SJSA1 (cell line): ENCODE measurements around the gene ZNF862. TPM values are rescaled to one million over a fixed set of nuclear protein-coding genes. Genes with fewer than 3 reads are reported as not detected.
"Not testable (repeated sequence)": the region's sequence is repeated elsewhere in the genome, so short reads cannot be mapped to it uniquely, and the experiment has no call there.

Experiments
- DNase-seq, 2 experiments: peaks; one replicate each; pipeline ENCODE4 v3.0.0-alpha.2; 2015 to 2020; ENCODE audit warnings: low spot score in 2 of 2, low read depth in 1 of 2
- H3K27ac ChIP-seq: fragments of 250-450 bp; sonication (Bioruptor Pico); 2 replicates; pipeline ENCODE4 v1.5.1; 2020; ENCODE audit warnings: mild to moderate bottlenecking, moderate library complexity
- H3K27me3 ChIP-seq: fragments of 250-450 bp; sonication (Bioruptor Pico); replicated peaks from 2 replicates; pipeline ENCODE4 v1.5.1; 2020; ENCODE audit warnings: mild to moderate bottlenecking, moderate library complexity
- H3K36me3 ChIP-seq: fragments of 250-450 bp; sonication (Bioruptor Pico); 2 replicates; pipeline ENCODE4 v1.5.1; 2020; ENCODE audit warnings: mild to moderate bottlenecking
- H3K4me1 ChIP-seq: fragments of 250-450 bp; sonication (Bioruptor Pico); replicated peaks from 2 replicates; pipeline ENCODE4 v1.6.1; 2021; ENCODE audit warnings: mild to moderate bottlenecking
- H3K4me3 ChIP-seq: fragments of 250-450 bp; sonication (Bioruptor Pico); 2 replicates; pipeline ENCODE4 v1.5.1; 2020; ENCODE audit warnings: mild to moderate bottlenecking
- H3K9me3 ChIP-seq: fragments of 250-450 bp; sonication (Bioruptor Pico); replicated peaks from 2 replicates; pipeline ENCODE4 v1.5.1; 2020; ENCODE audit warnings: mild to moderate bottlenecking
- total RNA-seq: library from RNA; depleted of rRNA; stranded (reverse); fragments of >200 nt; shearing (Covaris generic); gene quantifications from 2 replicates; pipeline ENCODE4 v1.2.3, GENCODE V29; 2014

Gene ZNF862
- total RNA-seq, 1 experiment from 2014 or later = 6.1 TPM

DNA sequence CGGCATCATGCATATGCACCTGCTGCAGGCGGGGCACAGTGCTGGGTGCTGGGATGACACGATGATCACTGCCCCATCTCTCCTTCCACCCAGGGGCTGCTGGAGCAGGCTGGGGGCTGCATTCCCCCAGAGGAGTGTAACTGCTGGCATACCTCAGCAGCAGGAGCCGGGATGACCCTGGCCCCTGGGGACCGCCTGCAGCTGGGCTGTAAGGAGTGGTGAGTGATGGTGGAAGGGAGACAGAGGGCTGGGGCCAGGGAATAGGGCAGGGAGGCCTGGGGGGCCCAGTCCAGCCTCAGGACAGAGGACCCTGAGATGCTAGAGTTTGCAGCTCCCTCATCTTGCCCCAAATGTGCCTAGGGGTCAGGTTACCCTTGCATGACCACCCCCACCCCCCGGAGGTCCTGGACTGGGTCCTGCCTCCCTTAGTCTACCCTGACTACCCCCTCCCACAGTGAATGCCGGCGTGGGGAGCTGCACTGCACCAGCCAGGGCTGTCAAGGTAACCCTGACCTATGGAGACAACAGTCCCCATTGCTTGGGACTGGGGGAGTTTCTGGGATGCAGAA is 14.5 kb upstream of the ZNF862 start:
- H3K9me3 ChIP-seq = no peaks in the 10 kb centered on the region
- no peaks in the 10 kb centered on the region for H3K36me3 ChIP-seq
- no peaks in the 10 kb centered on the region for H3K4me1 ChIP-seq
- H3K27ac ChIP-seq = no peak overlapping the region
- no peak for DNase-seq
- peaks cover 14% of the 10 kb centered on the region for H3K27me3 ChIP-seq
- H3K4me3 ChIP-seq = no peak overlapping the region

DNA sequence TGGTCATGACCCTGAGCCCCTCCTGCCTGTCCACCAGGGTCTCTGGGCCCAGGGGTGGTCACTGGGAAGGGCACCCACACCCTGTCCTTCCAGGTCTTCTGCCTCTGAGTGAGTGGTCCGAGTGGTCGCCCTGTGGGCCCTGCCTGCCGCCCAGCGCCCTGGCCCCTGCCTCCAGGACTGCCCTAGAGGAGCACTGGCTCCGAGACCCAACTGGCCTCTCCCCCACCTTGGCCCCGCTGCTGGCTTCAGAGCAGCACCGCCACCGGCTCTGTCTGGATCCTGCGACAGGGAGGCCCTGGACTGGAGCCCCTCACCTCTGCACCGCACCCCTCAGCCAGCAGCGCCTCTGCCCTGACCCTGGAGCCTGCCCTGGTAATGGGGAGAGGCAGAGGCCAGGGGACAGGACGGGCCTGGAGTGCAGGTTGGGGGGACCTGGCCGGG is 13.9 kb upstream of the ZNF862 start:
- no peak overlapping the region for H3K4me3 ChIP-seq
- H3K9me3 ChIP-seq = no peaks in the 10 kb centered on the region
- peaks cover 14% of the 10 kb centered on the region for H3K27me3 ChIP-seq
- H3K36me3 ChIP-seq = no peaks in the 10 kb centered on the region
- no peak overlapping the region for H3K27ac ChIP-seq
- no peaks in the 10 kb centered on the region for H3K4me1 ChIP-seq
- no peak for DNase-seq

DNA sequence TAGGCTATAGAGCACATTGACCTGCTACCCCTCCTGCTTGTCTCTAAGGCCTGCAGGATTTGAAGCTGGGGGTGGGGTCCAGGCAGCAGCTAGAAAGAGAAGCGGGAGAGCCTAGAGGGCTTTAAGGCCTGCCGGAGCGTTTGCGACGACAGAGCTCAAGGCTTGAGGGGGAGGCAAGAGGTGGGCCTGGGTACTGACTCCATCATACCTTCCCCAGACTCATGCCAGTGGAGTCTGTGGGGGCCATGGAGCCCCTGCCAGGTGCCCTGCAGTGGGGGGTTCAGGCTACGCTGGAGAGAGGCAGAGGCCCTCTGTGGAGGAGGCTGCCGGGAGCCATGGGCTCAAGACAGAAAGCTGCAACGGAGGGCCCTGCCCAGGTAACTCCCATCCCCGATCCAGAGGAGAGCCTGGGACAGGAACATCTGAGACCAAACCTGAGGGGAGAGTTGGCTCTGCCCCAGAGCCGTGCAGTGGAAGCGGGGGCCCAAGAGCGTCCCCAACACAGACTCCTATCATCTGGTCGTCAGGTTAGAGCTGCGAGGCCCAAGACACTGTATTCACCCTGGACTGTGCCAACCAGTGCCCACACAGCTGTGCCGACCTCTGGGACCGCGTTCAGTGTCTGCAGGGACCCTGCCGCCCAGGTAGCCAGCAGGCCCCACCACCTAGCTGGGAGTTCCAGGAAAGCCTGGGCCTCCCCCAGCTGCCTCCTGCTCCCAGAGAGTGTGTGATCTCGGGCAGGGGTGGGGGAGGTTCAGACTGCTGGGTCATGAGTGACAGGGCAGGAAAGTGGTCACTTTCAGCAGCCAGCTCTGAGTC is 13.2 kb upstream of the ZNF862 start:
- no peaks in the 10 kb centered on the region for H3K9me3 ChIP-seq
- H3K4me3 ChIP-seq = no peak overlapping the region
- DNase-seq = no peak

DNA sequence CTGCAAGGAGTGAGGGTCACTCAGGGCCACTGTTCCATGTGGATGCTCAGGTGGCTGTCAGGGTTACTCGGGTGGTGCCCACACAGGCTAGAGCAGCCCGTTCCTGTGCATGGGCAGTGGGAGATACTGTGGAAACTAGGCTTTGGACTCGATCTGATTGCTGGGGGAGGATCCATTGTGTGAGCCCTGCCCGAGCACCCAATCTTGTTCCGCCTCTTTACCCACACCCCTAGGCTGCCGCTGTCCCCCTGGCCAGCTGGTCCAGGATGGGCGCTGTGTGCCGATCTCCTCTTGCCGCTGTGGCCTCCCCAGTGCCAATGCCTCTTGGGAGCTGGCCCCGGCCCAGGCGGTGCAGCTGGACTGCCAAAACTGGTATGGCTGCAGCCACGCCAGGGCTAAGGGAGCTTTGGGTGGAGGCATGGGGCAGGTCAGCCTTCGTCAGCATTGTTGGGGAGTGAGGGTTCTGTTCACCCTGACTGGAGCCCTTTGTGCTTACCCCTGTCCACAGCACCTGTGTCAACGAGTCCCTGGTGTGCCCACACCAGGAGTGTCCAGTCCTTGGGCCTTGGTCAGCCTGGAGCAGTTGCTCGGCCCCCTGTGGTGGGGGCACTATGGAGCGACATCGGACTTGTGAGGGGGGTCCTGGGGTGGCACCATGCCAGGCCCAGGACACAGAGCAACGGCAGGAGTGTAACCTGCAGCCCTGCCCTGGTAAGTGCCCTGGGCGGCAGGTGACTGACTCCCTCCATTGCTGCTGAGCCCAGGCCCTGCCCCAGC is 12.4 kb upstream of the ZNF862 start:
- H3K4me1 ChIP-seq = no peaks in the 10 kb centered on the region
- no peaks in the 10 kb centered on the region for H3K9me3 ChIP-seq
- H3K4me3 ChIP-seq = no peak overlapping the region
- DNase-seq = no peak
- peaks cover 6% of the 10 kb centered on the region for H3K27me3 ChIP-seq
- H3K27ac ChIP-seq = no peak overlapping the region
- no peaks in the 10 kb centered on the region for H3K36me3 ChIP-seq

More for the DNA sequence above, 13.2 kb upstream of the ZNF862 start:
- Histone ChIP-seq H3K27me3 (peaks cover 14% of the 10 kb centered on the region), H3K27ac (no peak overlapping the region), H3K36me3 (no peaks in the 10 kb centered on the region), H3K4me1 (no peaks in the 10 kb centered on the region)

DNA sequence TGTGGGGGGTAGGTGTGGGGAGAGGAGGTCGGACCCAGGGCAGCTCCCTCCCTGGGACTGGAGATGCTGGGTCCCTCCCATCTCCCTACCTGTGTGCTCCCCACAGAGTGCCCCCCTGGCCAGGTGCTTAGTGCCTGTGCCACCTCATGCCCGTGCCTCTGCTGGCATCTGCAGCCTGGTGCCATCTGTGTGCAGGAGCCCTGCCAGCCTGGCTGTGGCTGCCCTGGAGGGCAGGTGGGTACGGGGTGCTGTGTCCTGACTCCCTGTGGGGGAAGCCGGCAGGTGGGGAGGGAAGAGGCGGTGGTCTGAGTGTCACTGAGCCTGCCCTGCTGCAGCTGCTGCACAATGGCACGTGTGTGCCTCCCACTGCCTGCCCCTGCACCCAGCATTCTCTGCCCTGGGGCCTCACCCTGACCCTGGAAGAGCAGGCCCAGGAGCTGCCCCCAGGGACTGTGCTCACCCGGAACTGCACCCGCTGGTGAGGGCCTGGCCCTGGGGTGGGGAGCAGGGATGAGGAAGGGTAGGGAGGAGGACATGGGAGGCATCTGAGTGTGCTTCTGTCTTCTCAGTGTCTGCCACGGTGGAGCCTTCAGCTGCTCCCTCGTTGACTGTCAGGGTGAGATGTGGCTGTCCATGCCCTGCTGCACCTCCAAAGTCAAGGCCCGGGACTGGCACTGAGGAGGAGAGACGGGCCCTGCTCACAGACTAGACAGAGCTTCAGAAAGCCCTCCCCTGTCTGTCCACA is 11.7 kb upstream of the ZNF862 start:
- DNase-seq = no peak
- Histone ChIP-seq H3K9me3 (no peaks in the 10 kb centered on the region), H3K36me3 (no peaks in the 10 kb centered on the region), H3K27me3 (peaks cover 5% of the 10 kb centered on the region; the same call in 1 of the 2 replicates), H3K27ac (no peak overlapping the region), H3K4me3 (no peak overlapping the region), H3K4me1 (no peaks in the 10 kb centered on the region)

DNA sequence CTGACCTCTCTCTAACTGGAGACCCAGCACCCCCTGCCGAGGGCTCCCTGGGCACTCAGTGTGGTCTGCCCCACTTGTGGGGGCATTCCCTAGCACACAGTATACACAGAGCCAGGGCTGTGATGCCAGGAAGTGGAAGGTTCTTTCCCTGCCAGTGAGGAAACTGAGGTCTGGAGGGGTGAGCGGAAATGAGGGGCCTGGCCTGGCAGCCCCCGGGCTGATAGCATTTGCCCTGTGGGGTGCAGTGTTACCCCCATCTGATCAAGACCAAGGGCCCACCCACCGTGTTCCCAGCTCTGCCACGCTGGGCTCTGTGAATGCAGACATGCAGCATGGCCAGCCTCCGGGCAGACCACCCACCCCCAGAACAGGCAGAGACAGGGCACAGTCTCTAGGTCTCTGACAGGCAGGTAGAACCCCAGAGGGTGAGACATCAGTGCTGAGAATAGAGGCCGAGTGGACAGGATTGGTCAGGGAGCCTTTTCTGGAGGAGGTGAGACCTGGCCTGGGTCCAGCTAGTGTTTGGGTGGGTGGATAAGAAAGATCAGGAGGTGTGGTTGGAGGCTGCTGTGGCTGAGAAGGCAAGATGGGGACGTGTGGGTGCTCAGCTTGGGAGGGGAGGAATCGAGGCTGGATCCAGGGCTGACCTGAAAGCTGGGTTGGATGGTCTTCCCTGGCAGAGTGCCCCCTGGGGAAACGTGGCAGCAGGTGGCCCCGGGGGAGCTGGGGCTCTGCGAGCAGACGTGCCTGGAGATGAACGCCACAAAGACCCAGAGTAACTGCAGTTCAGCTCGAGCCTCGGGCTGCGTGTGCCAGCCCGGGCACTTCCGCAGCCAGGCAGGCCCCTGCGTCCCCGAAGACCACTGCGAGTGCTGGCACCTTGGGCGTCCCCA is 10.8 kb upstream of the ZNF862 start:
- Histone ChIP-seq H3K4me3 (no peak overlapping the region), H3K27me3 (peaks cover 6% of the 10 kb centered on the region; the same call in 1 of the 2 replicates), H3K4me1 (no peaks in the 10 kb centered on the region), H3K27ac (no peak overlapping the region), H3K9me3 (no peaks in the 10 kb centered on the region), H3K36me3 (no peaks in the 10 kb centered on the region)
- DNase-seq = no peak

DNA sequence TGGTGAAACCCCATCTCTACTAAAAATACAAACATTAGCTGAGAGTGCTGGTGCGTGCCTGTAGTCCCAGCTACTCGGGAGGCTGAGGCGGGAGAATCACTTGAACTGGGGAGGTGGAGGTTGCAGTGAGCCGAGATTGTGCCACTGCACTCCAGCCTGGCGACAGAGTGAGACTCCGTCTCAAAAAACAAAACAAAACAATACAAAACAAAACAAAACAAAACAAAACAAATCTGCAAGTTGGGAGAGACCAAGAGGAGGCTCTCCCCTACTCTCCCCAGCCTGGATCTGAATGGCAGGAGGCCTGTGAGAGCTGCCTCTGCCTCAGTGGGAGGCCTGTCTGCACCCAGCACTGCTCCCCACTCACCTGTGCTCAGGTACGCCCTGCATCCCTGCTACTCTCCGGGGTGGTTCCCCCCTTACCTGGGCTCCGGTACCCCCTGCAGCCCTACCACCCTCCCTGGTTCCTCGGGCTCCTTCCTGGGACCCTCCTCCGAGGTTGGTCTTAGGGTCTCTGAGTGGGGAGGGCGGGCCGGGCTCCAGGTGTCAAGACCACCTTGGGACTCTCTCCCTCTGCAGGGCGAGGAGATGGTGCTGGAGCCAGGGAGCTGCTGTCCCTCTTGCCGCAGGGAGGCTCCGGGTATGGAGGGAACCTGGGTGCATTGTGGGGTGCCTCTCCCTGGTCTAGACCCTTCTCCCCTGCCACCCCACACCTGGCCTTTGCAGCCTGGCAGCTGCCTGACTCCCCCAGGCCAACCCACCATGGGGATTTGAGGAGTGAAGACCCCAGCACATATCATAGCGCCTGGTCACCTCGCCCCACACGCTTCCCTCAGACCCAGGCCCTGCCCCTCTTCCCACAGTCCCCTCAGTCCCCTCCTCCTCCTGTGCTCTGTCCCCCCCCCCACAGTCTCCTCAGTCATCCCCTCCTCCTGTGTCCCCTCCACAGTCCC is 9.5 kb upstream of the ZNF862 start:
- H3K9me3 ChIP-seq = no peaks in the 10 kb centered on the region
- H3K4me1 ChIP-seq = no peaks in the 10 kb centered on the region
- no peak for DNase-seq
- H3K36me3 ChIP-seq = no peaks in the 10 kb centered on the region
- no peak overlapping the region for H3K27ac ChIP-seq
- H3K27me3 ChIP-seq = peaks cover 7% of the 10 kb centered on the region; the same call in 1 of the 2 replicates
- no peak overlapping the region for H3K4me3 ChIP-seq

DNA sequence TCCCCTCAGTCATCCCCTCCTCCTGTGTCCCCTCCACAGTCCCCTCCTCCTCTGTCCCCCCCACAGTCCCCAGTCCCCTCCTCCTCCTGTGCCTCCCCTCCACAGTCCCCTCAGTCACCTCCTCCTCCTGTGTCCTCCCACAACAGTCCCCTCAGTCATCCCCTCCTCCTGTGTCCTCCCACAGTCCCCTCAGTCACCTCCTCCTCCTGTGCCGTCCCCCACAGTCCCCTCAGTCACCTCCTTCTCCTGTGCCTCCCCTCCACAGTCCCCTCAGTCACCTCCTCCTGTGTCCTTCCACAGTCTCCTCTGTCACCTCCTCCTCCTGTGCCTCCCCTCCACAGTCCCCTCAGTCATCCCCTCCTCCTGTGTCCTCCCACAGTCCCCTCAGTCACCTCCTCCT is 7.6 kb upstream of the ZNF862 start:
- not testable (repeated sequence) for H3K36me3 ChIP-seq, H3K27me3 ChIP-seq, H3K27ac ChIP-seq, H3K4me3 ChIP-seq, H3K9me3 ChIP-seq, DNase-seq, H3K4me1 ChIP-seq

DNA sequence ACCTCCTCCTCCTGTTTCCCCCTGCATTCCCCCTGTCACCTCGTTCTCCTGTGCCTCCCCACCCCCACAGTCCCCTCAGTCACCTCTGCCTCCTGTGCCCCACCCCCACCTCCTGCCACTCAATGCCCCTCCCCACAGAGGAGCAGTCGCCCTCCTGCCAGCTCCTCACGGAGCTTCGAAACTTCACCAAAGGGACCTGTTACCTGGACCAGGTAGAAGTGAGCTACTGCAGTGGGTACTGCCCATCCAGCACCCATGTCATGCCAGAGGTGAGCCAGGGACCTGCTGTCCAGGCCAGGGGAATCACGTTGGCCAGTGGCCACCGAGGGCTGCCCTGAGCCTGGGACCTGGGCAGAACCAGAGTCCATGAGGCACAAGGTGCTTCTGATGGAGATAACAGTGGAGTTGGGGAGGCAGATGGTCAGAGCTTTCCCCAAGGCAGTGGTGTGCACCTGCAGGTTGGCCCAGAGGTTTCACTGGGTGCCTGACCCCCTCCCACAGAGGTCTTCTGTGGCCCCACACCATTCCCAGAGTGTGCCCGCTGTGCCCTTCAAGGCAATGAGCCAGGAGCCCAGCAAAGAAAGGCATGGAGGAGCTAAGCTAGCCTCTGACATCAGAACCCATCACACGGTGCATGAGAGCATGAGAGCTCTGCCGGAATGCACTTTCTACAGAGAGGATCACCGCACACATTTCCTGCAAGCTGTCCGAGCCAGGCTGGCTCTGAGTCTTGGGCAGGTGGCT is 7.0 kb upstream of the ZNF862 start:
- no peak overlapping the region for H3K4me3 ChIP-seq
- no peaks in the 10 kb centered on the region for H3K36me3 ChIP-seq
- no peak overlapping the region for H3K27ac ChIP-seq
- H3K4me1 ChIP-seq = no peaks in the 10 kb centered on the region
- DNase-seq = no peak
- H3K27me3 ChIP-seq = peaks cover 4% of the 10 kb centered on the region; the same call in 1 of the 2 replicates
- H3K9me3 ChIP-seq = no peaks in the 10 kb centered on the region

DNA sequence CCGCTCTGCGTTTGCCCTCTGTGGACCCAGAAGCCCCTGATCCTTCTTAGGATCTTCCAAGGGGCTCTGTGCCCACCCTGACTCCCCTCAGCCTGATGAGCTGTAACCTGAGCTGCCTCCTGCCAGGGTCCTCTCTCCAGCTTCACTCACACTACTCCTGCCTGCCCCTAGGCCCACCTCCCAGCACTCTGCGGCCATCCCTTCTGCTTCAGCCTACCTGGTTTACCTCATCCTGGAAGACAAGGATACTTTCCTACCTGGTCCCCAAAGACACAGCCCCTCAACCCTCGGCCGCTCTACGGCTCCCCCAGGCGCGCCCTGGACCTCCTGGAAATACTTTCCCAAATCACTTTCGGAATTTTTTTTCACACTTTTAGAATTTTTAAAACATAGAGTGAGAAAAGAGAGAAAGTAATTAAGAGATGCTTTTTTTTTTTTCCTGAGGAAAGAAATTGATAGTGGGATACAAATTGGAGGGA is 6.4 kb upstream of the ZNF862 start:
- Histone ChIP-seq H3K4me1 (no peaks in the 10 kb centered on the region), H3K4me3 (no peak overlapping the region), H3K27ac (no peak overlapping the region), H3K36me3 (no peaks in the 10 kb centered on the region), H3K27me3 (peaks cover 4% of the 10 kb centered on the region; the same call in 1 of the 2 replicates), H3K9me3 (no peaks in the 10 kb centered on the region)
- no peak for DNase-seq

DNA sequence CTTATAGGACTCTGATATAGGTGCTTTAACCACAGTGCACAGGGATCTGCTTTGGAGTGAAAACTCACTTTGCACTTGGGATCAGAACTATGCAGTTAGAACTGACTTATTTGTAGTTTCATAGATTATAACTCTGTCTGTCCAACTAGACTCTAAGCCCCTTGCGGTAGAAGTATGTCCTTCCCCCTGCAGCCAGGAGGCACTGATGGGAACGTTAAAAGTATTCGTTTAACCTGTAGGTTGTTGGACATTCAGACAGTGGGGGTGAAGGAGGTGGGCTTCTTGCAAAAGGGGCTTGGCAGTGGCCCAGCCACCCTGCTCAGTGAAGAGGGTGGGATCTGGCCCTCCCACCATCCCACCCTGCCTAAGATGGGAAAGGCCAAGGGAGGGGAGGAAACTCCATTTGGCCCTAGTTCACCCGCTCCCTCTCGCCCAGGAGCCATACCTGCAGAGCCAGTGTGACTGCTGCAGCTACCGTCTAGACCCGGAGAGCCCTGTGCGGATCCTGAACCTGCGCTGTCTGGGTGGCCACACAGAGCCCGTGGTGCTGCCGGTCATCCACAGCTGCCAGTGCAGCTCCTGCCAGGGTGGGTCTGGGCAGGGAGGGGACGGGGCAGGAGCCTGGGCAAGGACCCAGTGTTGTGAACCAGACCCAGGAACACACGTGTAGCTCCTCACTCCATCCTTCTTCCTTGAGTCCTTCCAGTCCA is 5.7 kb upstream of the ZNF862 start:
- Histone ChIP-seq H3K9me3 (no peaks in the 10 kb centered on the region), H3K4me1 (no peaks in the 10 kb centered on the region), H3K27me3 (peaks cover 4% of the 10 kb centered on the region; the same call in 1 of the 2 replicates), H3K27ac (no peak overlapping the region), H3K36me3 (no peaks in the 10 kb centered on the region), H3K4me3 (no peak overlapping the region)
- DNase-seq = no peak
